Measurements from ENCODE around the gene KRTAP1-5.
"Not testable (repeated sequence)": the region's sequence is repeated elsewhere in the genome, so short reads cannot be mapped to it uniquely, and the experiment has no call there.

Gene KRTAP1-5

DNA sequence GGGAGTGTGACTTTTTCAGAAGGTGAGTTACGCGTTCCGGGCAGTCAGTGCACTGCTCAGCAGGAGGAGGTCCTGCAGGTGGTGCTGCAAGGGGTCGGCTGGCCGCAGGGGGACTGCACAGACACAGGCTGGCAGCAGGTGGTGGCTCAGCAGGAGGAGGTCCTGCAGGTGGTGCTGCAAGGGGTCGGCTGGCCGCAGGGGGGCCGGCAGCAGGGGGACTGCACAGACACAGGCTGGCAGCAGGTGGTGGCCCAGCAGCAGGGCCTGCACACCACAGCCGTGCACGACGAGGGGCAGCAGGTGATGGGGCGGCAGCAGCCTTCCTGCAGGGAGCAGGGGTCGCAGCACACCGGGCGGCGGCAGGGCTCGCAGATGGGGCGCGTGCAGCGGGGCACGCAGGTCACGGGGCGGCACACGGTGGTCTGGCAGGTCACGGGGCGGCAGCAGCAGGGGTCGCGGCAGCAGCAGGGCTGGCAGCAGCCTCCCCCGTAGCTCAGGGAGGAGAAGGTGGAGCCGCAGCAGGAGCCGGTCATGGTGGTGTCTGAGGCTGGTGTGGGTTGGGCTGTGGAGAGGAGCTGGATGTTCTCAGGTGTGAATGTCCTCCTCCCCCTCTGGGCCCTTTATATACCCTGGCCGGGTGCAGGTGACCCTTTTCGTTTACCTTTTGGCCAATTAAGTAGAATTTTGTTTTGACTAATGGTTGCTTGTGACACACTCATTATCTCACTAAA, 19.9 kb upstream of the KRTAP1-5 start, which contains the start of gene KRTAP2-1:
KRTAP2-1 (minus strand) TSS at position 582 of the 731 bp plus-strand sequence; CDS start at position 533, 49 bp downstream.
- not testable (repeated sequence) for H2AFZ ChIP-seq (ENCODE audit: low read length, unreplicated experiment); H3K4me3 ChIP-seq (ENCODE audit: low read depth, low read length); H3K27me3 ChIP-seq (ENCODE audit: insufficient read depth, low read length); H3K36me3 ChIP-seq (ENCODE audit: insufficient read depth, low read length); H3K79me2 ChIP-seq (ENCODE audit: control insufficient read depth, insufficient read depth, low read length, unreplicated experiment)
- Histone ChIP-seq H3K4me1 (ENCODE audit: control insufficient read depth, insufficient read depth, low read length, unreplicated experiment) (peaks cover 13% of the 10 kb centered on the region), H3K27ac (ENCODE audit: low read depth, low read length) (peak within 1 kb of the TSS; percentile 87)

- Histone ChIP-seq H2AFZ (ENCODE audit: low read length, unreplicated experiment) (no peak overlapping the region), H3K36me3 (ENCODE audit: insufficient read depth, low read length) (0 out of 2 replicates have a peak, but pooled peaks cover 3% of the 10 kb centered on the region), H3K27me3 (ENCODE audit: insufficient read depth, low read length) (no peaks in the 10 kb centered on the region), H3K4me1 (ENCODE audit: control insufficient read depth, insufficient read depth, low read length, unreplicated experiment) (no peaks in the 10 kb centered on the region), H3K27ac (ENCODE audit: low read depth, low read length) (no peak overlapping the region), H3K4me3 (ENCODE audit: low read depth, low read length) (no peak overlapping the region), H3K79me2 (ENCODE audit: control insufficient read depth, insufficient read depth, low read length, unreplicated experiment) (no peaks in the 10 kb centered on the region)
Observed at GRCh38 chr17:41042953-41043352, 15.9 kb upstream of the KRTAP1-5 start.

GRCh38 chr17:41040783-41041571, 14.0 kb upstream of the KRTAP1-5 start, which contains the start of gene KRTAP1-1:
TSS of gene KRTAP1-1 (minus strand) at chr17:41041450. CDS start at chr17:41041397, 53 bp downstream.
- H3K79me2 ChIP-seq (ENCODE audit: control insufficient read depth, insufficient read depth, low read length, unreplicated experiment); H3K4me3 ChIP-seq (ENCODE audit: low read depth, low read length); H3K27ac ChIP-seq (ENCODE audit: low read depth, low read length); H3K4me1 ChIP-seq (ENCODE audit: control insufficient read depth, insufficient read depth, low read length, unreplicated experiment); H3K36me3 ChIP-seq (ENCODE audit: insufficient read depth, low read length); H3K27me3 ChIP-seq (ENCODE audit: insufficient read depth, low read length); H2AFZ ChIP-seq (ENCODE audit: low read length, unreplicated experiment): not testable (repeated sequence)

GRCh38 chr17:41037853-41038350, 10.9 kb upstream of the KRTAP1-5 start:
- Histone ChIP-seq H2AFZ (ENCODE audit: low read length, unreplicated experiment) (no peak overlapping the region), H3K79me2 (ENCODE audit: control insufficient read depth, insufficient read depth, low read length, unreplicated experiment) (no peaks in the 10 kb centered on the region), H3K27me3 (ENCODE audit: insufficient read depth, low read length) (no peaks in the 10 kb centered on the region), H3K36me3 (ENCODE audit: insufficient read depth, low read length) (no peaks in the 10 kb centered on the region), H3K27ac (ENCODE audit: low read depth, low read length) (no peak overlapping the region), H3K4me1 (ENCODE audit: control insufficient read depth, insufficient read depth, low read length, unreplicated experiment) (no peaks in the 10 kb centered on the region), H3K4me3 (ENCODE audit: low read depth, low read length) (no peak overlapping the region)

DNA sequence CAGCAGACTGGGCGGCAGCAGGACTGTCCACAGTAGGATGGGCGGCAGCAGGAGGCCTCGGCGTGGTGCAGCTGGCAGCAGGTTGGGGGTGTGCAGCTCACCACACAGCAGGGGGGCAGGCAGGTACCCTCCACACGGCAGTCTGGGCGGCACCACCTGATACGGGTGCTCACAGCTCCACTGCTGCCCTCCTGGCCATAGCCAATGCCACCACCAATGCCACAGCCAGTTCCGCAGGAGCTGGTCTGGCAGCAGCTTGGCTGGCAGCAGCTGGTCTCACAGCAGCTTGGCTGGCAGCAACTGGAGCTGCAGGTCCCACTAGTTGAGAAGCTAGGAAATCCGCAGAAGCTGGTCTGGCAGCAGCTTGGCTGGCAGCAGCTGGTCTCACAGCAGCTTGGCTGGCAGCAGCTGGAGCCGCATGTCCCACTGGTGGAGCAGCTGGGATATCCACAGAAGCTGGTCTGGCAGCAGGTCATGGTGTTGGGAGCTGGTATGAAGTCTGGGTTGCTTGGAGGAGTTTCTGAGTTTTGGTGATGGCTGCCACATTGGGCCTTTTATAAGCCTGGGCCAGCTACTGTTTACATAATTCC, 7.4 kb upstream of the KRTAP1-5 start, which contains the start of gene KRTAP1-3:
KRTAP1-3 (minus strand) TSS at position 529 of the 590 bp plus-strand sequence; CDS start at position 476, 53 bp downstream.
- H2AFZ ChIP-seq (ENCODE audit: low read length, unreplicated experiment); H3K27me3 ChIP-seq (ENCODE audit: insufficient read depth, low read length); H3K36me3 ChIP-seq (ENCODE audit: insufficient read depth, low read length); H3K79me2 ChIP-seq (ENCODE audit: control insufficient read depth, insufficient read depth, low read length, unreplicated experiment); H3K4me1 ChIP-seq (ENCODE audit: control insufficient read depth, insufficient read depth, low read length, unreplicated experiment); H3K27ac ChIP-seq (ENCODE audit: low read depth, low read length); H3K4me3 ChIP-seq (ENCODE audit: low read depth, low read length): not testable (repeated sequence)

DNA sequence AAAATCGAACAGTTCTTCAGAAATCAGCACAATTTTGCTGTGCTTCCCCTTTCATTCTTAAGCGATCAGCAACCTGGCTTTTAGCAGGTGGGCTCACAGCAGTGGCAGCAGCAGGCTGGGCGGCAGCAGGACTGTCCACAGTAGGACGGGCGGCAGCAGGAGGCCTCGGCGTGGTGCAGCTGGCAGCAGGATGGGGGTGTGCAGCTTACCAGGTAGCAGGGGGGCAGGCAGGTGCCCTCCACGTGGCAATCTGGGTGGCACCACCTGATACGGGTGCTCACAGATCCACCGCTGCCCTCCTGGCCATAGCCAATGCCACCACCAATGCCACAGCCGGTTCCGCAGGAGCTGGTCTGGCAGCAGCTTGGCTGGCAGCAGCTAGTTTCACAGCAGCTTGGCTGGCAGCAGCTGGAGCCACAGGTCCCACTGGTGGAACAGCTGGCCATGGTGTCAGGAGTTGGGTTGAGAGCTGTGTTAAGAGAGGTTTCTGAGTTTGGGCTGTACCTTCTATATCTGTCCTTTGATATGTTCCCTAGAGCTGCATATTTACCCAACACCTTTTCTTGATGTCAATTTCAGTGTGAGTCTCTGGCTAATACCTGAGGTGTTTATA, 2.7 kb upstream of the KRTAP1-5 start, which contains the start of gene KRTAP1-4:
KRTAP1-4 (minus strand) TSS at position 563 of the 613 bp plus-strand sequence; CDS start at position 446, 117 bp downstream.
- Histone ChIP-seq H3K4me1 (ENCODE audit: control insufficient read depth, insufficient read depth, low read length, unreplicated experiment) (peaks cover 20% of the 10 kb centered on the region), H3K27me3 (ENCODE audit: insufficient read depth, low read length) (no peaks in the 10 kb centered on the region), H2AFZ (ENCODE audit: low read length, unreplicated experiment) (no peak within 1 kb of the TSS), H3K4me3 (ENCODE audit: low read depth, low read length) (no peak within 1 kb of the TSS), H3K79me2 (ENCODE audit: control insufficient read depth, insufficient read depth, low read length, unreplicated experiment) (no peaks in the 10 kb centered on the region), H3K36me3 (ENCODE audit: insufficient read depth, low read length) (no peaks in the 10 kb centered on the region), H3K27ac (ENCODE audit: low read depth, low read length) (no peak within 1 kb of the TSS)

DNA sequence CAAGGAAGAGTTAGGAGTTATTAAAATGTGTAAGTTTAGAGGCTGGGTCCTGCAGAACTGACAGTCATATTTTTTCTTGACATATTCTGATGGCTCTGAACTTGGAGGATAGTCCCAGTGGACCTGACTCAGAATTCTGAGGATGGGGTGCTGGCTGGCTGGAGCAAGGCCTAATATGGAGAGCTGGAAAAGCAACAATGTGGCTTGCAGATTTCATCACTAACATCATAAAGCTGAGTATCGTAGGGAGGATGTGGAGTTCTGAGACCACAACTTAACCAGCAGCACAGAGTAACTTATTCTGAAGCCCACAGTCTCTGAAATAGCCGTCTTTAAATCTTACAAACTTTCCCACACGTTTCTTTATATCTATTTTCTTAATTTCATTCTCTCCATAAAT, 2.3 kb downstream of the KRTAP1-5 start:
- Histone ChIP-seq H3K27ac (ENCODE audit: low read depth, low read length) (no peak overlapping the region), H3K4me1 (ENCODE audit: control insufficient read depth, insufficient read depth, low read length, unreplicated experiment) (peaks cover 24% of the 10 kb centered on the region), H2AFZ (ENCODE audit: low read length, unreplicated experiment) (peak overlapping the region; percentile 22), H3K79me2 (ENCODE audit: control insufficient read depth, insufficient read depth, low read length, unreplicated experiment) (no peaks in the 10 kb centered on the region), H3K27me3 (ENCODE audit: insufficient read depth, low read length) (no peaks in the 10 kb centered on the region), H3K36me3 (ENCODE audit: insufficient read depth, low read length) (no peaks in the 10 kb centered on the region), H3K4me3 (ENCODE audit: low read depth, low read length) (no peak overlapping the region)

GRCh38 chr17:41020336-41020735, 6.7 kb downstream of the KRTAP1-5 start:
- Histone ChIP-seq H3K27ac (ENCODE audit: low read depth, low read length) (no peak overlapping the region), H2AFZ (ENCODE audit: low read length, unreplicated experiment) (no peak overlapping the region), H3K36me3 (ENCODE audit: insufficient read depth, low read length) (no peaks in the 10 kb centered on the region)

GRCh38 chr17:41019415-41019814, 7.6 kb downstream of the KRTAP1-5 start:
- H2AFZ ChIP-seq (ENCODE audit: low read length, unreplicated experiment) = no peak overlapping the region
- no peaks in the 10 kb centered on the region for H3K36me3 ChIP-seq (ENCODE audit: insufficient read depth, low read length)
- H3K27me3 ChIP-seq (ENCODE audit: insufficient read depth, low read length) = no peaks in the 10 kb centered on the region
- peaks cover 1% of the 10 kb centered on the region for H3K4me1 ChIP-seq (ENCODE audit: control insufficient read depth, insufficient read depth, low read length, unreplicated experiment)
- no peak overlapping the region for H3K4me3 ChIP-seq (ENCODE audit: low read depth, low read length)
- H3K27ac ChIP-seq (ENCODE audit: low read depth, low read length) = no peak overlapping the region
- H3K79me2 ChIP-seq (ENCODE audit: control insufficient read depth, insufficient read depth, low read length, unreplicated experiment) = no peaks in the 10 kb centered on the region

More at GRCh38 chr17:41020336-41020735, 6.7 kb downstream of the KRTAP1-5 start:
- Histone ChIP-seq H3K4me3 (ENCODE audit: low read depth, low read length) (no peak overlapping the region), H3K27me3 (ENCODE audit: insufficient read depth, low read length) (no peaks in the 10 kb centered on the region), H3K4me1 (ENCODE audit: control insufficient read depth, insufficient read depth, low read length, unreplicated experiment) (peaks cover 8% of the 10 kb centered on the region), H3K79me2 (ENCODE audit: control insufficient read depth, insufficient read depth, low read length, unreplicated experiment) (no peaks in the 10 kb centered on the region)

GRCh38 chr17:41018541-41018940, 8.5 kb downstream of the KRTAP1-5 start:
- H3K27me3 ChIP-seq (ENCODE audit: insufficient read depth, low read length) = no peaks in the 10 kb centered on the region
- H3K4me1 ChIP-seq (ENCODE audit: control insufficient read depth, insufficient read depth, low read length, unreplicated experiment) = no peaks in the 10 kb centered on the region
- H2AFZ ChIP-seq (ENCODE audit: low read length, unreplicated experiment) = no peak overlapping the region
- H3K27ac ChIP-seq (ENCODE audit: low read depth, low read length) = no peak overlapping the region
- H3K36me3 ChIP-seq (ENCODE audit: insufficient read depth, low read length) = no peaks in the 10 kb centered on the region
- H3K4me3 ChIP-seq (ENCODE audit: low read depth, low read length) = no peak overlapping the region
- H3K79me2 ChIP-seq (ENCODE audit: control insufficient read depth, insufficient read depth, low read length, unreplicated experiment) = no peaks in the 10 kb centered on the region
